ENCODE results near the gene ACLY. TPM values are rescaled to one million over a fixed set of nuclear protein-coding genes. Genes with fewer than 3 reads are reported as not detected.
"Not testable (repeated sequence)": the region's sequence is repeated elsewhere in the genome, so short reads cannot be mapped to it uniquely, and the experiment has no call there.

ACLY gene
- total RNA-seq, 4 donors from 2014 or later: 91.6 to 133 (median 111) TPM

DNA sequence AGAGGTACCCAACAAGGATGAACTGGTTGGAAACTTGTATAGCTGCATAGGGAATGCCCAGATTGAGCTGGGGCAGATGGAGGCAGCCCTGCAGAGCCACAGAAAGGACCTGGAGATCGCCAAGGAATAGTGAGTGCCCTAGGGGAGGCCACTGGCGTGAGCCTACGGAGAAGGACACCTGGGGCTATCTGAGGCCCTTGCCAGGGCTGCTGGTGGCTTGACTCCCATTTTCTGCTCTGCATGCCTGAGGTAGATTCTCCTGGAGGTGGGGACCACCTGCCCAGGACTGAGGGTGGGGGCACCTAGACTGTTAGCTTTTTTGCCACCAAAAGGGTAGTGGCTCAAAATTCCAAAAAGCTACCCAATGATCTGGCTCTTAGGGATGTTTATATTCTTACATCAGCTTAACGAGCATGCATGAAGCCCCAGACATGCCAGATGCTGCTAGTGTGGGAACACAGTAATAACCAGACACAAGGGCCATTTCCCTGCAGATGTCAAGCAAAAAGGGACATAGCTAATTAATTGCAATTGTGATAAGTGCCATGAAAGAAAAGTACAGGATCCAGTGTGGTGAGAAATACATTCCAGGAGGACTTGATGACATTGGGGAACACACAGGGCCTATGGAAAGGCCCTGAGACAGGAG, 20.4 kb upstream of the ACLY start:
- TF ChIP-seq, protein P1, sequence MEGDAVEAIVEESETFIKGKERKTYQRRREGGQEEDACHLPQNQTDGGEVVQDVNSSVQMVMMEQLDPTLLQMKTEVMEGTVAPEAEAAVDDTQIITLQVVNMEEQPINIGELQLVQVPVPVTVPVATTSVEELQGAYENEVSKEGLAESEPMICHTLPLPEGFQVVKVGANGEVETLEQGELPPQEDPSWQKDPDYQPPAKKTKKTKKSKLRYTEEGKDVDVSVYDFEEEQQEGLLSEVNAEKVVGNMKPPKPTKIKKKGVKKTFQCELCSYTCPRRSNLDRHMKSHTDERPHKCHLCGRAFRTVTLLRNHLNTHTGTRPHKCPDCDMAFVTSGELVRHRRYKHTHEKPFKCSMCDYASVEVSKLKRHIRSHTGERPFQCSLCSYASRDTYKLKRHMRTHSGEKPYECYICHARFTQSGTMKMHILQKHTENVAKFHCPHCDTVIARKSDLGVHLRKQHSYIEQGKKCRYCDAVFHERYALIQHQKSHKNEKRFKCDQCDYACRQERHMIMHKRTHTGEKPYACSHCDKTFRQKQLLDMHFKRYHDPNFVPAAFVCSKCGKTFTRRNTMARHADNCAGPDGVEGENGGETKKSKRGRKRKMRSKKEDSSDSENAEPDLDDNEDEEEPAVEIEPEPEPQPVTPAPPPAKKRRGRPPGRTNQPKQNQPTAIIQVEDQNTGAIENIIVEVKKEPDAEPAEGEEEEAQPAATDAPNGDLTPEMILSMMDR (IDR thresholded peaks at IDR 0.05): no peak
- no peak for ATAC-seq (ENCODE audit: low FRiP score)
- DNase-seq (ENCODE audit: low spot score): no peak

DNA sequence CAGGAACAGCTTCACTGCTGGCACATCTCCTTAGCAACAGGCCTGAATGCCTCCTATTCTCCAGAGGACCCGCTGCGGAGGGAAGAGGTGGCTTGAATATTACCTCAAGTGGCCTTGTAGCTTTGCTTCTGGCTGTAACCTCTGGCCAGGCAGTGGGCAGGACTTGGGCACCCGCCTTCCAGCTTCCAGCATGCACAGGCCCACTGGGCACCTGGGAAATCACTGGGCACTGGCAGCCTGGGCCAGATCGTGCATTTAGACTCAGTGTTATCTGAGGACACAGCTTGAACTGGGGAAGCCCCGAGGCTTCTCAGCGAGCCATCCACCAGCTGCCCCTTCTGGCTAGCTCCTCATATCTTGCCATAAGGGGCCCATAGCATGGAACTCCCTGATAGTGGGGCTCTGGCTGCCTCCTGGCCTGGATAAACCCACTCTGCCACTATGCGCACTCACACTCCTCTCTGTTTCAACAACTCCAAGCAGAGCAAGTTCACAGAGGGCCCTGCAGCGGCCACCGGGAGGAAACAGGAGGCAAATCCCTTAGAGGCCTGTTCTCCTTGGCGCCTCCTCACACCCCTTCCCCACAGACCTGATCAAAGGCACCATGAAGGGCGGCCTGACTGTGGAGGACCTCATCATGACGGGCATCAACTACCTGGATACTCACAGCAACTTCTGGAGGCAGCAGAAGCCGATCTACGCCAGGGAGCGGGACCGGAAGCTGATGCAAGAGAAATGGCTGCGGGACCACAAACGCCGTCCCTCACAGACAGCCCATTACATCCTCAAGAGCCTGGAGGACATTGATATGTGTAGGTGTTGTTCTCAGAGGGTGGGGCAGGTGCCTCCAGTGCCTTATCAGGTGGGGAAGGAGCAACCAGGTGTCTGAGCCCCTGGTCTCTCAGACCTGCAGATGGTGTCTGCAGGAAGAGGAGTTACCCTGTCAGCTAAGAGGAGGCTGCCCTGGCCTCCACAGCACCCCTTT, 19.5 kb upstream of the ACLY start:
- TF ChIP-seq, protein P1 (IDR thresholded peaks at IDR 0.05): no peak
- ATAC-seq (ENCODE audit: low FRiP score): no peak
- no peak for DNase-seq (ENCODE audit: low spot score)

DNA sequence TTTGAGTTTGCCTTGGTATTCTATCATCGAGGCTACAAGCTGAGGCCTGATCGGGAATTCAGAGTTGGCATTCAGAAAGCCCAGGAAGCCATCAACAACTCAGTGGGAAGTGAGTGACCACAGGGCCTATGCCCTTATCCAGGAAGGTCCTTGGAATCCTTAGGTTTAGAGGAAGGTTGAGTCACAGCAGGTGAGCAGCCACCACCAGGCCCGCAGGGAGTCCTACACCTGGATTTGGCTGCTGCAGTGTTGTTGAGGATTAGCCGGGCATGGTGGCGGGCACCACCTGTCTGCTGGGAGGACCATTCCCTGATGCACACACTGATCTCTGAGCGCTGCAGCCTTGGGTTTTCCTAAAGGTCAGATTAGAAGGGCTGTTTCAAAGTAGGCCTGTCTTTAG, 16.9 kb upstream of the ACLY start:
- TF ChIP-seq, protein P1 (IDR thresholded peaks at IDR 0.05): no peak
- no peak for ATAC-seq (ENCODE audit: low FRiP score)
- DNase-seq (ENCODE audit: low spot score): no peak

DNA sequence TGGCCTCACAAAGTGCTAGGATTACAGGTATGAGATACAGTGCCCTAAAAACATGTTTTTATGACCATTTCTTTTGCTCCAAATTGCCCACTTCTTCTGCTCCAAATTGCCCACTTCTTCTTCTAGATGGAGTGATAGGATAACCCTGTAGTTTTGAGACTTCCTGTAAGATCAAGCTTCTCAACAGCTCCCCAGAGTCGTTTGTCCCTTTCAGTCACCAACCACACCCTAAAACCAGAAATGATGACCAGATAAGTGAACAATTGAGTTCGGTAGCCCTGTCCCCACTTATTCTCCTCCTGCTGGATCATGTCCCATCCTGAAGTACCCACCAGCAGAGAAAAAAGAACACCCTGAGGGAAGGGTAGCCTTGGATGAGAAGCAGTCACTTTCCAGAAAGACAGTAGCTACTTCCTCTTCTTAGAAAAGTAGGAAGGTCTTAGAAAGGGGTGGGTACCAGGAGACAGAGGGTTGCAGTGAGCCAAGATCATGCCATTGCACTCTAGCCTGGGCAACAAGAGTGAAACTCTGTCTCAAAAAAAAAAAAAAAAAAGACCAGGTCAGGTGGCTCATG, 14.2 kb upstream of the ACLY start:
- DNase-seq (ENCODE audit: low spot score) (no peak), ATAC-seq (ENCODE audit: low FRiP score) (no peak)
- TF ChIP-seq, protein P1 (IDR thresholded peaks at IDR 0.05): no peak

DNA sequence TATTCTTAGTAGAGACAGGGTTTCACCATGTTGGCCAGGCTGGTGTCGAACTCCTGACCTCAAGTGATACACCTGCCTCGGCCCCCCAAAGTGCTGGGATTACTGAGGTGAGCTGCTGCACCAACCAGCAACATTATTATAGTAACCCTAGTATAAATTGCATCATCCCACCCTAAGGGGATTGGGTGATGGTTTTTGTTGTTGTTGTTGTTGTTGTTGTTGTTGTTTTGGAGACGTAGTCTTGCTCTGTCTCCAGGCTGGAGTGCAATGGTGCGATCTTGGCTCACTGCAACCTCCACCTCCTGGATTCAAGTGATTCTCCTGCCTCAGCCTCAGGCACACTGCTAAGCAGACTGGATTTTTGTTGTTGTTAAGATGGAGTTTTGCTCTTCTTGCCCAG, 13.0 kb upstream of the ACLY start:
- not testable (repeated sequence) for ATAC-seq (ENCODE audit: low FRiP score); DNase-seq (ENCODE audit: low spot score)

DNA sequence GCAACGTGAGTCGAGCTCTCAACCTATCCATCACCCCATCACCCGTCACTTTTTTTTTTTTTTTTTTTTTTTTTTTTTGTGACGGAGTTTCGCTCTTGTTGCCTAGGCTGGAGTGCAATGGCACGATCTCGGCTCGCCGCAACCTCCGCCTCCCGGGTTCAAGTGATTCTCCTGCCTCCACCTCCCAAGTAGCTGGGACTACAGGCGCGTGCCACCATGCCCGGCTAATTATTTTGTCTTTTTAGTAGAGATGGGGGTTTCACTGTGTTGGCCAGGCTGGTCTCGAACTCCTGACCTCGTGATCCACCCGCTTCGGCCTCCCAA, 12.0 kb upstream of the ACLY start:
- DNase-seq (ENCODE audit: low spot score): not testable (repeated sequence)

DNA sequence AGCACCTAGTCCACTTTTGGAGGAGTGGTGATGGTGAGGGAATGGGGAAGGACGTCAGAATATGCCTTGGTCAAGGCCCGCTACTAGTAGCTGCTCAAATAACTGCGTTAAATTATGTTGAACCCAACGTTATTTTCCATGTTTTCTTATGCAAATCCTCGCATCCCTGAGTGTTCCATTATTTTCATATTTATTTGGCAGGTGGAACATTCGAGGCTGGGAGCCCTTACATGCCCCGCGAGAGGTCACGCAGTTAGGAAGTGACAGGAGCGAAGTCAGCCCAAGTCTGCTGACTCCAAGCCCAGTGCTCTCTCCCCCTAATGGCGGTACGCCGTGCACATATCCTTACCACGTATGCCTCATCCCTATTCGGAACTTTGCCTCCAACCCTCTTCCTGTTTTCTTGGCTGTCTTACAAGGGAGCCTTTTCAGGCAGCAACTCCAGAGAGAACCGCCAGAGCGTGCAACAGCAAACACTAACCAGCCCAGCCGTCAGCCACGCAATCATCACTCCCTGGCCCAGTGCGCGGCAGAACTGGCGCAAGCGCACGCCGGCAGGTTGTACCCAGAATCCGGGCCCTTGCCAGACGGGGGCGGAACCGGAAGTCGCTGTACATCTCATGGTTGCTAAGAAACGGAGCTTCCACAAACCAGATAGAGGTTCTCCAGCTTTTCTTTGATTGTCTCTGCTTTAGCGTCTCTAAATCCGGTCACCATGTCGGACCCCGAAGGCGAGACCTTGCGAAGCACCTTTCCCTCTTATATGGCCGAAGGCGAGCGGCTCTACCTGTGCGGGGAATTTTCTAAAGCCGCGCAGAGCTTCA, 11.5 kb upstream of the ACLY start, which contains the start of gene ODAD4:
Gene ODAD4, plus strand, starts transcription at position 609 of the 824 bp plus-strand sequence. Its CDS starts 107 bp downstream, at position 716.
- TF ChIP-seq, protein P1 (IDR thresholded peaks at IDR 0.05): no peak
- ATAC-seq (ENCODE audit: low FRiP score) (peak; percentile 99), DNase-seq (ENCODE audit: low spot score) (peak; percentile 89)

More for the DNA sequence above, 12.0 kb upstream of the ACLY start:
- ATAC-seq (ENCODE audit: low FRiP score): not testable (repeated sequence)
